ENCODE measurements around the gene IRGQ. TPM values are rescaled to one million over a fixed set of nuclear protein-coding genes. Genes with fewer than 3 reads are reported as not detected.
"Not testable (repeated sequence)": the region's sequence is repeated elsewhere in the genome, so short reads cannot be mapped to it uniquely, and the experiment has no call there.

The IRGQ gene
- total and polyA plus RNA-seq, 7 donors = 5.5 to 26.9 (median 21.5) TPM

- no peaks in the 10 kb centered on the region for H3K9me3 ChIP-seq
- peak overlapping the region; percentile 36 for H3K27ac ChIP-seq
- WGBS, 3 donors = 80 to 82% (median 81%) methylated on average over 7 of the region's 7 CpGs
- no peaks in the 10 kb centered on the region for H3K4me1 ChIP-seq
- TF ChIP-seq CTCF (IDR thresholded peaks at IDR 0.05) = no peak
- no peak for ATAC-seq
- intact Hi-C loops (cut with DNase I) = no loop called here
- H3K4me3 ChIP-seq = no peak overlapping the region
- H3K27me3 ChIP-seq (ENCODE audit: insufficient read depth in 3 of 3, low read length in 2 of 3) = no peaks in the 10 kb centered on the region
- DNase-seq = no peak
- H3K36me3 ChIP-seq (ENCODE audit: insufficient read depth in 1 of 2, low read depth in 1 of 2) = peaks cover 3 to 40% of the 10 kb centered on the region in 2 donors
These were observed 10.1 kb upstream of the IRGQ start for GRCh38 chr19:43605875-43606568.

GRCh38 chr19:43600326-43600725 is 4.4 kb upstream of the IRGQ start:
- Histone ChIP-seq H3K36me3 (ENCODE audit: insufficient read depth in 1 of 2, low read depth in 1 of 2) (peaks cover 3 to 57% of the 10 kb centered on the region in 2 donors), H3K4me1 (peaks cover 11% of the 10 kb centered on the region)
- H3K9me3 ChIP-seq; H3K27ac ChIP-seq; H3K27me3 ChIP-seq (ENCODE audit: insufficient read depth in 3 of 3, low read length in 2 of 3); intact Hi-C loops (cut with DNase I); DNase-seq; ATAC-seq; H3K4me3 ChIP-seq: not testable (repeated sequence)
- WGBS, 3 donors = 65 to 84% (median 69%) methylated on average over 5 of the region's 5 CpGs

- H3K27ac ChIP-seq = no peak overlapping the region
- no peak for TF ChIP-seq CTCF (IDR thresholded peaks at IDR 0.05)
- ATAC-seq (no peak), DNase-seq (no peak)
- peaks cover 3 to 57% of the 10 kb centered on the region in 2 donors for H3K36me3 ChIP-seq (ENCODE audit: insufficient read depth in 1 of 2, low read depth in 1 of 2)
- no peak overlapping the region for H3K4me3 ChIP-seq
- WGBS, 3 donors = 82 to 85% (median 84%) methylated on average over 4 of the region's 4 CpGs
- peaks cover 15% of the 10 kb centered on the region for H3K4me1 ChIP-seq
- H3K27me3 ChIP-seq (ENCODE audit: insufficient read depth in 3 of 3, low read length in 2 of 3) = no peaks in the 10 kb centered on the region
- intact Hi-C loops (cut with DNase I) = loop anchor here (5.0 to 10.0 kb wide), 2 partner anchors 65 to 67 kb away; partner anchors contain the start of gene ZNF575 (in 2 of the 2)
- H3K9me3 ChIP-seq = no peaks in the 10 kb centered on the region
These were observed 3.8 kb upstream of the IRGQ start for GRCh38 chr19:43599635-43600295.

- no peak for DNase-seq
- no peaks in the 10 kb centered on the region for H3K27me3 ChIP-seq (ENCODE audit: insufficient read depth in 3 of 3, low read length in 2 of 3)
- no peaks in the 10 kb centered on the region for H3K9me3 ChIP-seq
- no peak for TF ChIP-seq CTCF (IDR thresholded peaks at IDR 0.05)
- intact Hi-C loops (cut with DNase I) = loop anchor here (5.0 to 10.0 kb wide), 2 partner anchors 64 to 66 kb away; partner anchors contain the start of gene ZNF575 (in 2 of the 2)
- 89 to 95% (median 94%) methylated on average over 19 of the region's 19 CpGs for WGBS, 3 donors
- no peak overlapping the region for H3K4me3 ChIP-seq
- ATAC-seq = no peak
- H3K36me3 ChIP-seq (ENCODE audit: insufficient read depth in 1 of 2, low read depth in 1 of 2) = peaks cover 3 to 58% of the 10 kb centered on the region in 2 donors
- H3K27ac ChIP-seq = no peak overlapping the region
- H3K4me1 ChIP-seq = peaks cover 26% of the 10 kb centered on the region
These were observed 2.7 kb upstream of the IRGQ start for GRCh38 chr19:43598445-43599240.

All from psoas muscle (tissue), 8 donors.